Liver (tissue), 9 donors: ENCODE results near the gene ISCA1. TPM values are rescaled to one million over a fixed set of nuclear protein-coding genes. Genes with fewer than 3 reads are reported as not detected.

Experiments used
- DNase-seq: peaks from one replicate; pipeline ENCODE4 v3.0.0-alpha.2; 2017; ENCODE audit warnings: low spot score
- H3K27ac ChIP-seq, 2 donors: one replicate each; pipeline ENCODE4 v1.7.0; 2013; ENCODE audit warnings: inconsistent platforms in 2 of 2, low read length in 2 of 2, control low read depth in 1 of 2, low read depth in 1 of 2, mild to moderate bottlenecking in 1 of 2
- H3K27me3 ChIP-seq, 4 donors: one replicate each; pipeline versions ENCODE4 v1.6.1 to v1.7.0; 2013; ENCODE audit warnings: low read length in 3 of 4, inconsistent platforms in 1 of 4, mild to moderate bottlenecking in 1 of 4, moderate library complexity in 1 of 4; ENCODE audit not compliant: control insufficient read depth in 4 of 4, insufficient read depth in 4 of 4
- H3K36me3 ChIP-seq, 4 donors: one replicate each; pipeline versions ENCODE4 v1.6.1 to v1.7.0; 2013; ENCODE audit warnings: low read length in 3 of 4, mild to moderate bottlenecking in 3 of 4, low read depth in 1 of 4, moderate library complexity in 1 of 4; ENCODE audit not compliant: control insufficient read depth in 4 of 4, insufficient read depth in 3 of 4
- H3K4me1 ChIP-seq, 4 donors: one replicate each; pipeline versions ENCODE4 v1.6.1 to v1.7.0; 2013; ENCODE audit warnings: low read length in 3 of 4, mild to moderate bottlenecking in 3 of 4, moderate library complexity in 1 of 4; ENCODE audit not compliant: control insufficient read depth in 4 of 4, insufficient read depth in 4 of 4
- H3K4me3 ChIP-seq, 3 donors: one replicate each; pipeline versions ENCODE4 v1.6.1 to v1.7.0; 2013; ENCODE audit warnings: low read length in 3 of 3, control low read depth in 1 of 3, low read depth in 1 of 3, mild to moderate bottlenecking in 1 of 3
- H3K9ac ChIP-seq, 2 donors: one replicate each; pipeline ENCODE4 v1.7.0; 2013; ENCODE audit warnings: low read length in 2 of 2, mild to moderate bottlenecking in 2 of 2, moderate library complexity in 2 of 2, control low read depth in 1 of 2, low read depth in 1 of 2
- H3K9me3 ChIP-seq, 4 donors: one replicate each; pipeline versions ENCODE4 v1.6.1 to v1.7.0; 2013; ENCODE audit warnings: low read length in 3 of 4; ENCODE audit not compliant: control insufficient read depth in 4 of 4
- EGR1 ChIP-seq, 2 donors: IDR thresholded peaks; 2 replicates each; pipeline ENCODE4 v1.6.1; 2016 to 2018; ENCODE audit warnings: antibody characterized with exemption in 2 of 2, low read depth in 2 of 2
- FOXA1 ChIP-seq: IDR thresholded peaks from 2 replicates; pipeline ENCODE4 v1.6.1; 2016; ENCODE audit warnings: antibody characterized with exemption
- FOXA2 ChIP-seq: IDR thresholded peaks from 2 replicates; pipeline ENCODE4 v1.6.1; 2016; ENCODE audit warnings: antibody characterized with exemption
- GABPA ChIP-seq, 2 donors: IDR thresholded peaks in 1 of 2; conservative IDR thresholded peaks in 1 of 2; 2 replicates each; pipeline ENCODE4 v1.6.1; 2016; ENCODE audit warnings: antibody characterized with exemption in 2 of 2, mild to moderate bottlenecking in 1 of 2, moderate library complexity in 1 of 2
- HNF4A ChIP-seq, 2 donors: conservative IDR thresholded peaks; 2 replicates each; pipeline ENCODE4 v1.6.1; 2016; ENCODE audit warnings: antibody characterized with exemption in 2 of 2, mild to moderate bottlenecking in 2 of 2
- HNF4G ChIP-seq: IDR thresholded peaks from 2 replicates; pipeline ENCODE4 v1.6.1; 2016; ENCODE audit warnings: antibody characterized with exemption
- JUND ChIP-seq, 2 donors: IDR thresholded peaks; 2 replicates each; pipeline ENCODE4 v1.6.1; 2016; ENCODE audit warnings: antibody characterized with exemption in 2 of 2
- NR2F2 ChIP-seq: IDR thresholded peaks from 2 replicates; pipeline ENCODE4 v1.6.1; 2016; ENCODE audit warnings: antibody characterized with exemption
- RAD21 ChIP-seq, 2 donors: IDR thresholded peaks; 2 replicates each; pipeline ENCODE4 v1.6.1; 2016; ENCODE audit warnings: antibody characterized with exemption in 2 of 2, mild to moderate bottlenecking in 2 of 2
- RXRA ChIP-seq, 2 donors: IDR thresholded peaks; 2 replicates each; pipeline ENCODE4 v1.6.1; 2017 to 2018; ENCODE audit warnings: antibody characterized with exemption in 2 of 2, mild to moderate bottlenecking in 1 of 2
- SP1 ChIP-seq: IDR thresholded peaks from 2 replicates; pipeline ENCODE4 v1.6.1; 2018; ENCODE audit warnings: antibody characterized with exemption, mild to moderate bottlenecking
- TAF1 ChIP-seq: conservative IDR thresholded peaks from 2 replicates; pipeline ENCODE4 v1.6.1; 2016; ENCODE audit warnings: antibody characterized with exemption, mild to moderate bottlenecking
- YY1 ChIP-seq: IDR thresholded peaks from 2 replicates; pipeline ENCODE4 v1.6.1; 2016; ENCODE audit warnings: antibody characterized with exemption, mild to moderate bottlenecking
- WGBS: extraction: QIAGEN DNeasy Blood & Tissue Kit; methylation state at CpG from one replicate; pipeline ENCODE4 v1.1.7; 2013; 5-methylcytosine and 5-hydroxymethylcytosine counted together
- polyA plus RNA-seq, 2 donors: library from polyadenylated mRNA; stranded (reverse) in 1 of 2; unstranded in 1 of 2; fragments of 200-250 nt in 1 of 2; fragments of >200 nt in 1 of 2; fragmentation: Nextera tagmentation in 1 of 2; extraction: Ambion mirVana in 1 of 2; gene quantifications; one replicate each; pipeline versions ENCODE4 v1.2.1 to v1.2.3, GENCODE V29; 2013 to 2015
- total RNA-seq, 2 donors: library from RNA; depleted of rRNA; stranded (reverse); fragments of >200 nt; gene quantifications; one replicate each; pipeline ENCODE4 v1.2.3, GENCODE V29; 2014
- TF ChIP-seq, protein P1 (sequence below): IDR thresholded peaks from 2 replicates; pipeline ENCODE4 v1.6.1; 2016; ENCODE audit warnings: antibody characterized with exemption
- TF ChIP-seq, protein P2 (sequence below): IDR thresholded peaks from 2 replicates; pipeline ENCODE4 v1.6.1; 2016; ENCODE audit warnings: antibody characterized with exemption
- TF ChIP-seq, protein P3 (sequence below): fragments of 150-350 bp; IDR thresholded peaks from 2 replicates; pipeline ENCODE4 v1.5.1; 2017; ENCODE audit warnings: improper control_type of control experiment, low read depth, low read length; ENCODE audit not compliant: missing input control
- TF ChIP-seq, protein P4 (sequence below): IDR thresholded peaks from 2 replicates; pipeline ENCODE4 v1.6.1; 2016; ENCODE audit warnings: antibody characterized with exemption, mild to moderate bottlenecking
- TF ChIP-seq, protein P5 (sequence below): IDR thresholded peaks from 2 replicates; pipeline ENCODE4 v1.6.1; 2016; ENCODE audit warnings: antibody characterized with exemption
- donor health status: healthy.
- donor health status: healthy.
- donor health status: healthy.
- donor health status: healthy.
- donor health status: healthy.

ISCA1 gene
- total and polyA plus RNA-seq, 4 donors = 26.6 to 43.2 (median 27.8) TPM

DNA sequence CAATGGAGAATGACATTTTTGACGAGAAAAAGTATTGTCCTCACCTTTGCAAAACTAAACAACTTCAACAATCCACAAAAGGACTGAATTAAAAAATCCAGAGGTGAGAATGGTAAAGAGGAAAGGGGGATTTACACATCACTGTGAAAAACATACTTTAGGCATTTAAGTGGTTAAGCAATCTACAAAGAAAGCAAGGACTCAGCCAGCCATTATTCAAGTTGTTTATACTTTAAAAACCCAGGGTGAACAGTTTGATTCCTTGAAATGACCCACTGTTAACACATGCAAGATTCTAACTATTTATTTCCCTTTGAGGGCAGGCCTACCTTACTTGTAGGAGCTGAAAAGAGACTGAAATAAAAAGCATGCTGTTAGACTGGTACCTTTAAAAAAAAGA, 42.6 kb upstream of the ISCA1 start:
- Histone ChIP-seq H3K27ac (no peak overlapping the region), H3K4me1 (peaks cover 0 to 1% (median 0%) of the 10 kb centered on the region in 4 donors), H3K36me3 (peaks cover 16 to 81% (median 78%) of the 10 kb centered on the region in 4 donors), H3K27me3 (no peaks in the 10 kb centered on the region), H3K4me3 (no peak overlapping the region), H3K9me3 (no peaks in the 10 kb centered on the region), H3K9ac (no peak overlapping the region)
- DNase-seq = no peak
- TF ChIP-seq, protein P1, sequence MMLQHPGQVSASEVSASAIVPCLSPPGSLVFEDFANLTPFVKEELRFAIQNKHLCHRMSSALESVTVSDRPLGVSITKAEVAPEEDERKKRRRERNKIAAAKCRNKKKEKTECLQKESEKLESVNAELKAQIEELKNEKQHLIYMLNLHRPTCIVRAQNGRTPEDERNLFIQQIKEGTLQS = no peak
- TF ChIP-seq TAF1 (no peak), NR2F2 (no peak), FOXA2 (no peak), JUND (IDR thresholded peaks at IDR 0.05) (no peak), SP1 (no peak), EGR1 (IDR thresholded peaks at IDR 0.05; ENCODE audit: low read depth in 2 of 2) (no peak), YY1 (no peak), HNF4A (conservative IDR thresholded peaks at IDR 0.05) (no peak), HNF4G (no peak), RAD21 (IDR thresholded peaks at IDR 0.05) (no peak)
- TF ChIP-seq, protein P2, sequence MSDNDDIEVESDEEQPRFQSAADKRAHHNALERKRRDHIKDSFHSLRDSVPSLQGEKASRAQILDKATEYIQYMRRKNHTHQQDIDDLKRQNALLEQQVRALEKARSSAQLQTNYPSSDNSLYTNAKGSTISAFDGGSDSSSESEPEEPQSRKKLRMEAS = no peak
- TF ChIP-seq, protein P3, sequence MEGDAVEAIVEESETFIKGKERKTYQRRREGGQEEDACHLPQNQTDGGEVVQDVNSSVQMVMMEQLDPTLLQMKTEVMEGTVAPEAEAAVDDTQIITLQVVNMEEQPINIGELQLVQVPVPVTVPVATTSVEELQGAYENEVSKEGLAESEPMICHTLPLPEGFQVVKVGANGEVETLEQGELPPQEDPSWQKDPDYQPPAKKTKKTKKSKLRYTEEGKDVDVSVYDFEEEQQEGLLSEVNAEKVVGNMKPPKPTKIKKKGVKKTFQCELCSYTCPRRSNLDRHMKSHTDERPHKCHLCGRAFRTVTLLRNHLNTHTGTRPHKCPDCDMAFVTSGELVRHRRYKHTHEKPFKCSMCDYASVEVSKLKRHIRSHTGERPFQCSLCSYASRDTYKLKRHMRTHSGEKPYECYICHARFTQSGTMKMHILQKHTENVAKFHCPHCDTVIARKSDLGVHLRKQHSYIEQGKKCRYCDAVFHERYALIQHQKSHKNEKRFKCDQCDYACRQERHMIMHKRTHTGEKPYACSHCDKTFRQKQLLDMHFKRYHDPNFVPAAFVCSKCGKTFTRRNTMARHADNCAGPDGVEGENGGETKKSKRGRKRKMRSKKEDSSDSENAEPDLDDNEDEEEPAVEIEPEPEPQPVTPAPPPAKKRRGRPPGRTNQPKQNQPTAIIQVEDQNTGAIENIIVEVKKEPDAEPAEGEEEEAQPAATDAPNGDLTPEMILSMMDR = no peak
- TF ChIP-seq, protein P4, sequence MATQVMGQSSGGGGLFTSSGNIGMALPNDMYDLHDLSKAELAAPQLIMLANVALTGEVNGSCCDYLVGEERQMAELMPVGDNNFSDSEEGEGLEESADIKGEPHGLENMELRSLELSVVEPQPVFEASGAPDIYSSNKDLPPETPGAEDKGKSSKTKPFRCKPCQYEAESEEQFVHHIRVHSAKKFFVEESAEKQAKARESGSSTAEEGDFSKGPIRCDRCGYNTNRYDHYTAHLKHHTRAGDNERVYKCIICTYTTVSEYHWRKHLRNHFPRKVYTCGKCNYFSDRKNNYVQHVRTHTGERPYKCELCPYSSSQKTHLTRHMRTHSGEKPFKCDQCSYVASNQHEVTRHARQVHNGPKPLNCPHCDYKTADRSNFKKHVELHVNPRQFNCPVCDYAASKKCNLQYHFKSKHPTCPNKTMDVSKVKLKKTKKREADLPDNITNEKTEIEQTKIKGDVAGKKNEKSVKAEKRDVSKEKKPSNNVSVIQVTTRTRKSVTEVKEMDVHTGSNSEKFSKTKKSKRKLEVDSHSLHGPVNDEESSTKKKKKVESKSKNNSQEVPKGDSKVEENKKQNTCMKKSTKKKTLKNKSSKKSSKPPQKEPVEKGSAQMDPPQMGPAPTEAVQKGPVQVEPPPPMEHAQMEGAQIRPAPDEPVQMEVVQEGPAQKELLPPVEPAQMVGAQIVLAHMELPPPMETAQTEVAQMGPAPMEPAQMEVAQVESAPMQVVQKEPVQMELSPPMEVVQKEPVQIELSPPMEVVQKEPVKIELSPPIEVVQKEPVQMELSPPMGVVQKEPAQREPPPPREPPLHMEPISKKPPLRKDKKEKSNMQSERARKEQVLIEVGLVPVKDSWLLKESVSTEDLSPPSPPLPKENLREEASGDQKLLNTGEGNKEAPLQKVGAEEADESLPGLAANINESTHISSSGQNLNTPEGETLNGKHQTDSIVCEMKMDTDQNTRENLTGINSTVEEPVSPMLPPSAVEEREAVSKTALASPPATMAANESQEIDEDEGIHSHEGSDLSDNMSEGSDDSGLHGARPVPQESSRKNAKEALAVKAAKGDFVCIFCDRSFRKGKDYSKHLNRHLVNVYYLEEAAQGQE = no peak
- TF ChIP-seq, protein P5, sequence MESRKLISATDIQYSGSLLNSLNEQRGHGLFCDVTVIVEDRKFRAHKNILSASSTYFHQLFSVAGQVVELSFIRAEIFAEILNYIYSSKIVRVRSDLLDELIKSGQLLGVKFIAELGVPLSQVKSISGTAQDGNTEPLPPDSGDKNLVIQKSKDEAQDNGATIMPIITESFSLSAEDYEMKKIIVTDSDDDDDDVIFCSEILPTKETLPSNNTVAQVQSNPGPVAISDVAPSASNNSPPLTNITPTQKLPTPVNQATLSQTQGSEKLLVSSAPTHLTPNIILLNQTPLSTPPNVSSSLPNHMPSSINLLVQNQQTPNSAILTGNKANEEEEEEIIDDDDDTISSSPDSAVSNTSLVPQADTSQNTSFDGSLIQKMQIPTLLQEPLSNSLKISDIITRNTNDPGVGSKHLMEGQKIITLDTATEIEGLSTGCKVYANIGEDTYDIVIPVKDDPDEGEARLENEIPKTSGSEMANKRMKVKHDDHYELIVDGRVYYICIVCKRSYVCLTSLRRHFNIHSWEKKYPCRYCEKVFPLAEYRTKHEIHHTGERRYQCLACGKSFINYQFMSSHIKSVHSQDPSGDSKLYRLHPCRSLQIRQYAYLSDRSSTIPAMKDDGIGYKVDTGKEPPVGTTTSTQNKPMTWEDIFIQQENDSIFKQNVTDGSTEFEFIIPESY = no peak
- WGBS = 97% methylated on average over 1 of the region's 1 CpG

DNA sequence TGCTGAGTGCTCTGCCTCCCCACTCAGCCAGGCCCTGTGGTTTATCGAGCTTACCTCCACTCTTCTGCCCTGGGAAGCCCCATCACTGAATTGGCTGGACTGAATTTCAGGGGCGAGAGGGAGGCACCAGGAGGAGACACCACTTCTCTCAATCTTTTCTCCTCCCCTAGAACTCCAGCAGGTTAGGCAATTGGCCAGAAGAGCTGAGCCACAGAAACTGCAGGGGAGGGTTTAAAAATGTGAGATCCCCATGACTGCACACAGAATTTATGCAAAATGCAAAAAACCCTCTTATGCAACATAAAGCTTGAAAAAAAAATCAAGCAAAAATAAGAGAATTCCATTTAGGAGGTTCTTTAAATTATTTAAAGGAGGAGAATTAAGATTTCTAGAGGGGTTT, 42.0 kb upstream of the ISCA1 start:
- 90% methylated on average over 2 of the region's 2 CpGs for WGBS
- Histone ChIP-seq H3K36me3 (peaks cover 16 to 82% (median 79%) of the 10 kb centered on the region in 4 donors), H3K27ac (no peak overlapping the region), H3K4me3 (no peak overlapping the region), H3K9ac (no peak overlapping the region), H3K27me3 (no peaks in the 10 kb centered on the region), H3K4me1 (peaks cover 0 to 1% (median 0%) of the 10 kb centered on the region in 4 donors), H3K9me3 (no peaks in the 10 kb centered on the region)
- no peak for DNase-seq
- TF ChIP-seq, protein P3 = no peak
- TF ChIP-seq SP1 = no peak
- TF ChIP-seq, protein P2 = no peak
- no peak for TF ChIP-seq RAD21 (IDR thresholded peaks at IDR 0.05)
- TF ChIP-seq RXRA (IDR thresholded peaks at IDR 0.05) = no peak
- no peak for TF ChIP-seq FOXA2
- TF ChIP-seq EGR1 (IDR thresholded peaks at IDR 0.05; ENCODE audit: low read depth in 2 of 2) = no peak
- TF ChIP-seq HNF4A (conservative IDR thresholded peaks at IDR 0.05) = no peak
- no peak for TF ChIP-seq YY1
- TF ChIP-seq FOXA1 = no peak
- TF ChIP-seq HNF4G = no peak
- TF ChIP-seq, protein P4 = no peak
- TF ChIP-seq GABPA (IDR thresholded peaks at IDR 0.05 in 1 of 2, conservative IDR thresholded peaks at IDR 0.05 in 1 of 2) = no peak
